Stimulated activated CD4-positive, alpha-beta T cell treated with anti-CD3 and anti-CD28 coated beads, Interleukin-4, amount 100 ng/mL, for 1 hour (primary cell): ENCODE results near the gene DNAL4.

Experiments used
- DNase-seq: peaks from one replicate; pipeline ENCODE4 v3.0.0-alpha.2; 2020

DNAL4 gene

GRCh38 chr22:38756711-38757463 is 37.1 kb downstream of the DNAL4 start:
- DNase-seq = no peak

DNA sequence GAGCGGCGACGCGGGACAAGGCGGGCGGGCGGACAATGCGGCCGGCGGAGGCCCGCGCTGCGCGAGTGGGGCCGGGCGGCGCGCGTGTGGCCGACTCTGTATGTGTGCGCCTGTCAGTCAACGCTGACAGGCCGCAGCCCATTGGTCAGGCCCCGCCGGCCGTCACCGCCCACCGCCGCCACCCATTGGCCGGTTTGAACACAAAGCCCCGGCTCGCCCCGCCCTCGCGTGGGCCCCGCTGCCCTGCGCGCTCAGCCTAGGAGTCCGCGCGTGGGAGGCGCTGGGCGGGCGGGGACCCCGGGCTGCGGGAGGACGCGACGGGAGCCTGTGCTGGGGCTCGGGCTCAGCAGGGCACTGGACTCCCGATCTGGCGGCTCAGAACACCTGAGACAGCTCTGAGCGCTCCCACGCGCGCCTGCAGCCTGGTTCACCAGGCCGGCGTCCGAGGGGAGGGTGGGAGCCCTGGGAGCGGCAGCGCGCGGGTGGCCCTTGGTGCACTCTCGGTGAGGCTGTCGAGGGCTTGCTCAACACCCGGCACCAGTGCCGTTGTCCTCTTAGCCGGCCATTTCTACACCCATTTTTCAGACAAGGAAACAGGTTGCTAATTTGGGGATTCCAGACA is 37.9 kb downstream of the DNAL4 start, which contains the start of gene SUN2:
Gene SUN2 (minus strand): TSS at position 88 of the 622 bp plus-strand sequence. CDS start 3,370 bp downstream, outside the sequence.
- peak; percentile 95 for DNase-seq

DNA sequence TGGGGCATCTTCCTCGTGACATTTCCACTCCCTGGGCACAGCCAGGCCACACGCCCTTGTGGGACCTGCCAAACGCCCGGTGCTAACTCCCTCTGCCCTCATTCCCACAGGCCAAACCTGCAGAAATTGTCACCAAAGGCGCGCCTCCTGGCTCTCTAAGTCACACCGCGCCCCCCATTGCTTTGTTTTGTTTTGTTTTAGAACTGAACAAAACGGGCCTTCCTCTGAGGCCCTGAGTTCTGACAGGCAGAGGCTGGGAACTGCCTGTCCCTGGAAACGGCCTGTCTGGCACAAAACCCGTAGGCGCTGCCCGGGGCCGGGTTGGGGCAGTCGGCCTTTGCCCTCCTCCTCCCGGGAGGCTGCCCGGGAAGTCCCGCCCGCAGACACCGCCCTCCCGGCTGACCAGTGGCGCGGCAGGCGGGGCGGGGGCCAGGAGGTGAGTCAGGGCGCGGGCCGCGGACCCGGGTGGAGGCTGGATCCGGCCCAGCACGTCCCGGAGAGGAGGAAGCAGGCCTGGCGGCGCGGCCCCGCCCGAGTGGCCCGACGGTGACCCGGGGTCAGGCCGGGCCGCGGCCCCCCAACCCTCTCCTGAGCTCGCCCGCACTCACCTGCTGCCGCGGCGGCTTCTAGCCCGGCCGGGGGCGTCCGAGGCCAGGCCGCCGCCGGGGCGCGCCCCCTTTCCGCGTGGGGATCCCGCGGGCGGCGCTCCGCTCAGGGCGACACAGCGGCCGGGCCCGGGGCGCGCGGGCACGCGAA is 38.6 kb downstream of the DNAL4 start:
- peak; percentile 43 for DNase-seq

DNA sequence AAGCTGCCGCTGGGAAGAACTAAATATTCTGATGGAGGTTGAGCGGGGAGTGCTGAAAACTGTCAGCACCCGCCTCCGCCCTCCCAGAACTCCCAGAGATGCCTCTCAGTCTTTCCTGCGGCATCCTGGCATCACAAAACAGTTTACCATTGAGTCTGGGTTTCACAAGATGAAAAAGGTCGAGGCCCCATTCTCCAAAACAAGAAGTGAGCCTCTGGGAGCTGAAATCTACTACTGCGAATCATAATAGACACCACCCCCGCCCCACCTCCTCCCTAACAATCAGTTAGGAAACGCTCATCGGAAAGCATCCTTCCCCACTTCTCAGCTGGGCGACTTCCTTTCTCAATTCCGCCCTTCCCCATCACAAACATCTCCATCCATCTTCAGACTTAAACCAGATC is 39.2 kb downstream of the DNAL4 start:
- peak; percentile 22 for DNase-seq

GRCh38 chr22:38753948-38754750 is 39.8 kb downstream of the DNAL4 start:
- no peak for DNase-seq

DNA sequence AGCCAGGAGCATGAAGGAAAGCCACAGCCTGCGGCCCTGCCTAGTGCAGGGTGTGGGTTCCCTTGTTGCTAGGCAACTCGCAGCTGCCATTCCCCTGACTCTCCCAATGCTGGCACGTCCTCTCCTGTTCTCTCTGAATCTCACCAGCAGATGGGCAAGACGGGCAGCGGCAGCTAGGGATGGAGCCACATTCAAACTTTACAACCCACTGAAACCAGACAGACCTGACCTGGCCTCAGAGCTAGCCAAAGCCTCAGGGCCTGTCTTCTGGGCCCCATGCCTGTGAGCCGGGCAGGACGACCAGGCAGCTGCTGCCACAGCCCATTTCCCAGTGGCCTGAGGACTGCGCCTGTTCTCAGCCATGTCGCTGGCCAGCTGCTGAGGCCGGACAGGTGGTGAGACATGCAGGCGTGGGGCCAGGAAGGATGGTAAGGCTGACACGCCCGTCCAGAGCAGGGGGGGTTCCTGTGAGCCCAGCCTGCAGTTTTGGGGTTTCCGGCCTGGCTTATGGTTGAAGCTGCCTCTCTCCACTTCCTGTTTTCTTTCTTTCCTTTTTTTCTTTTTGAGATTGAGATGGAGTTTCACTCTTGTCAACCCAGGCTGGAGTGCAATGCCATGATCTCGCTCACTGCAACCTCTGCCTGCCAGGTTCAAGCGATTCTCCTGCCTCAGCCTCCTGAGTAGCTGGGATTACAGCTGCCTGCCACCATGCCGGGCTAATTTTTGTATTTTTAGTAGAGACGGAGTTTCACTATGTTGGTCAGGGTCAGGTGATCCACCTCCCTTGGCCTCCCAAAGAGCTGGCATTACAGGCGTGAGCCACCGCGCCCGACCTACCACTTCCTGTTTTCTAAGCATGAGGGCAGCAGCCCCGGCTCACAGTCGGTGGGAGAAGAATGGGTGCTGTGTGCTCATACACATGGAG is 42.3 kb downstream of the DNAL4 start:
- DNase-seq = peak; percentile 57

GRCh38 chr22:38751066-38751421 is 42.9 kb downstream of the DNAL4 start:
- DNase-seq = no peak

GRCh38 chr22:38750638-38751037 is 43.3 kb downstream of the DNAL4 start:
- DNase-seq = no peak

DNA sequence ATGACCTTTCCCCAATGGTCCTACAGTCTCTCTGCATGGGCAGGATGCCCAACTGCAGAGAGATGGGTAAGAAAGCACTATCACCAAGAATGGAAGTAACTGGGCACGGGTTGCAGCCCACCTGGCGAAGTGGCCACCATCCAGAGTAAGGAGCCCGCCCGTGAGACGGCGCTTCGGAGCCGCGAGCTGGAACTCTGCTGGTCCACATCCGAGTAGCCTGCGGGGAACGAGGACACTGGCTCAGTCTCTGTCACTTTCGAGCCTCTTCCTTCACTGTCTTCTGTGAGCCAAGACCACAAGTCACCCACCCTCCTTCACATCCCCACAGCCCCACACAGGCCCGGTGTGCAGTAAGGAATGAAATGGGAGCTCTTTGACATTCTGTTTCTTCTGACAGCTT is 43.8 kb downstream of the DNAL4 start:
- no peak for DNase-seq

DNA sequence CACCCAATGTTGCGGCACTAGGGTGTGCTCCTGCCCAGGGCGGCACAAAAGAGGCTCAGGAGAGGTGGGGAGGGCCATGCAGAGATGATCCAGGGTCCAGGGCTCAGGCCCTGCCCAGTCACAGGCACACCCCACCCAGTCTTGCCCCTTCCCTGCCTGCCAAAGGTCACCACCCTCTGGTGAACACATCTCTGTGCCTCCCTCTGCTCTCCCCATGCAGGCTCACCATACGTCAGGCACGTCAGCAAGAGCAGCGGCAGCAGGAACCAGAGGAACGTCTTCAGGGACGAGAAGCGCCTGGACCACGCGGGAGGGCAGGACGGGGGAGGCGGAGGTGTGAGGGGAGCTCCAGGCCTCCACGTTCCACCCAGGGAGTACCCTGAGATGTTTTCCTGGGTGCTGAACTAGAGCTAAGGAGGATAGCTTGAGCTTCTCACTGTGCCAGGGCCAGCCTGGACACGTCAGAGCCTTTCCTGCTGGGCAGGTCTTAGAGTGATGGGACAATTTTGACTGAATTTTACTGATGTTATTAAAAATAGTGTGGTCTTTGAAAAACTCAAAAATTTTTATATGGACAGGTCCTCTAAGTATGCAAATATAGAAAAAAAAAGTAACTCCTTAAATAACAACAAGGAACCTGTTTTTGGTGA is 45.3 kb downstream of the DNAL4 start:
- no peak for DNase-seq

GRCh38 chr22:38745676-38746460 is 48.1 kb downstream of the DNAL4 start:
- no peak for DNase-seq

GRCh38 chr22:38744981-38745380 is 49.0 kb downstream of the DNAL4 start:
- no peak for DNase-seq

DNA sequence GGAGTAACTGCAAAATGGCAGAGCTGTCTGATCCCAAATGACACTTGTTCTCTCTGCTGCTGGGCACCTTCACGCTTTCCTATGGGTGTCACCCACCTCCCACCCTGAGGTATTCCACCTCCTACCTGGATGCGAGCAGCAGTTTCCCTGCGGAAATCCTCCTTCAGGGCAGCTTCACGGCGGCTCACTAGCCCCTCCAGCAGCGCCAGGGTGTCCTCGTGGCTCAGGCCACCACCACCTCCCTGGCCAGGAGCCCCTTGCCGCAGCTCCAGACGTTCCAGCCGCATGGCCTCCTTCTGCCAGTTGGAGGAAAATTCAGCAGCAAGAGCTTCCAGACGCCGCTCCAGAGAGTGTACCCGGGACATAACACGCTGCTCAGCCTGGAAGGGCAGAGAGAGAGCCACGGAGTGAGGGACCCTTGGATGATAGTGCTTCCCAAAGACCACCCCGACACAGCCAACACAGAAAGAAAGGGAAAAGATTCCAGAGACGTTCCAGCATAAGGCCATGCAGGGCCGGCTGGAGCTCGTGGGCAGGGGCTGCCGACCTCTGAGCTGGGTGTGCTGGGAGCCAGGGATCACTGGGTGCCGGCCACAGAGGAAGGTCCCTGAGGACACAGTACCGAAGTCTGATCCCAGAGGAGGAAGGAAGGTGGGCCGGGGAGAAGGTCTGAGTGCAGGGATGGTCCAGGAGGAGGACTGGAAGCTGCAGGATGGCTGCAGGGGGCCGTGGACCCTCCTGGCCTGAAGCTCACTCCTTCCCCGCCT is 51.6 kb downstream of the DNAL4 start:
- no peak for DNase-seq

DNA sequence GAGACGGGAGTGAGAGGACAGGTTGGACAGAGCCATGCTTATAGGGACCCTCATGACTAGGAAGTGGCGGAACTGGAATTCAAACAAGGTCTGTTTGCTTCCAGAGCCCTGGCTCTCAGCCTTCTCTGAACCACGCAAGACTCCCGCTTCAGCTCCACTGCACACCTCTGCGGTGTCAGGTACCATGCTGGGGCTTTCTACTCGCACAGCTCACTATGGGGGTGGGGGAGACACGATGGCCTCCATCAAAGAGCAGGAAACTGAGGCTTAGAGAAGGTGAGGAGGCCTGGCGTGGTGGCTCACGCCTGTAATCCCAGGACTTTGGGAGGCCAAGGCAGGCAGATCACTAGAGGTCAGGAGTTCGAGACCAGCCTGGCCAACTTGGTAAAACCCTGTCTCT is 52.4 kb downstream of the DNAL4 start:
- DNase-seq = no peak

GRCh38 chr22:38741166-38741565 is 52.8 kb downstream of the DNAL4 start:
- no peak for DNase-seq

GRCh38 chr22:38740754-38741153 is 53.2 kb downstream of the DNAL4 start:
- no peak for DNase-seq

- no peak for DNase-seq
Measured at GRCh38 chr22:38740116-38740723, 53.7 kb downstream of the DNAL4 start.

DNA sequence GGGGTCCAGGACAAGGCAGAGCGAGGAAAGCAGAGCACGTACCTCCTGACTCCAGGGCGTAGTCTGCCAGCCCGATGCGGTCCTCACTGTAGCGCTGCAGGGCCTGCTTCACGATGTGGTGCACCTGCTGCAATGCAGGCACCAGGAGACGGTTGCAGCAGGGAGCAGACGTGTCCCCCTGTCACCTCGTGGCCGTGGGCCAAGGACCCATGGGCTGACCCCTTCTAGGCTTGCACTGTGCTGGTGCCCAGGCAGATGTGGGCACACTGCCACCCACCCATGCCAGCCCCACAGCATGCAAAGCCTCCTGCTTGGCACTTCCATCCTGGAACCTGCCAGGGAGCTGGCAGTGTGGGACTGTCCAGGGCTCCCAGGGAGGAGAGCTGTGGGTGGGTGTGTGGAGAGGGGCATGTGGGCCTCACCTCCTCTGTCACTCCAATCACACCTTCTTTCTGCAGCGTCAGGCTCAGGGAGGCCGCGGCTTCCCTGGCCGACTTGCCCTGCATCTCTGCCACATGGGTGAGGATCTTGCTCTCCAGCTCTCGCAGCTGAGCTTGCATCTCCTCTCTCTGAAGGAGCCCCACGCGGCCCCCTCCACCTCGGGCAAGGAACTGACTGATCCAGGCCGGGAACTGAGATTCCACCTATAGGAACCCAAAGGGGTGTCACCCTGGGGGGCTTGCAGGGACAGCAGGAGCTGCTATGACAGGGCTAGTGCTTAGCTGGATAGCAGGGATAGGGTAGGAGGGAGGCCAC is 54.5 kb downstream of the DNAL4 start:
- no peak for DNase-seq
